HepG2 (cell line): ENCODE results near the gene SH2D2A. TPM values are rescaled to one million over a fixed set of nuclear protein-coding genes. Genes with fewer than 3 reads are reported as not detected.

Experiments
- ARID4A ChIP-seq: sonication (generic); formaldehyde crosslinking; IDR thresholded peaks from 2 replicates; pipeline ENCODE4 v1.5.0; 2020; ENCODE audit warnings: mild to moderate bottlenecking, missing genetic modification reagents, borderline replicate concordance
- ASH2L ChIP-seq: fragments of 300-600, 200-600 bp; sonication (generic); IDR thresholded peaks from 2 replicates; pipeline ENCODE4 v1.7.0; 2017; ENCODE audit warnings: low read depth, mild to moderate bottlenecking, moderate library complexity, mixed read lengths, low read length; ENCODE audit not compliant: insufficient read length
- HDAC1 ChIP-seq: sonication (generic); formaldehyde crosslinking; IDR thresholded peaks from 2 replicates; pipeline ENCODE4 v1.5.1; 2020; ENCODE audit warnings: mild to moderate bottlenecking, missing genetic modification reagents
- HOXA5 ChIP-seq: sonication (generic); formaldehyde crosslinking; IDR thresholded peaks from 2 replicates; pipeline ENCODE4 v1.4.0; 2020; ENCODE audit warnings: missing genetic modification reagents
- KAT8 ChIP-seq: IDR thresholded peaks from 2 replicates; pipeline ENCODE4 v1.6.1; 2016; ENCODE audit warnings: missing genetic modification reagents, missing compliant biosample characterization
- MEF2D ChIP-seq: sonication (generic); formaldehyde crosslinking; IDR thresholded peaks from 2 replicates; pipeline ENCODE4 v1.5.1; 2020; ENCODE audit warnings: mild to moderate bottlenecking, missing genetic modification reagents
- MLLT10 ChIP-seq: sonication (generic); formaldehyde crosslinking; IDR thresholded peaks from 2 replicates; pipeline ENCODE4 v1.4.0; 2020; ENCODE audit warnings: missing genetic modification reagents
- MXI1 ChIP-seq: IDR thresholded peaks from 3 replicates; pipeline ENCODE4 v1.6.1; 2012; ENCODE audit warnings: low read depth, low read length, inconsistent platforms, borderline replicate concordance
- MYNN ChIP-seq: sonication (generic); formaldehyde crosslinking; IDR thresholded peaks from 2 replicates; pipeline ENCODE4 v1.4.0; 2020; ENCODE audit warnings: mild to moderate bottlenecking, low read depth, missing genetic modification reagents
- NFKBIZ ChIP-seq: IDR thresholded peaks from 2 replicates; pipeline ENCODE4 v1.6.1; 2018; ENCODE audit warnings: missing genetic modification reagents, missing compliant biosample characterization
- NR2C2 ChIP-seq: sonication (generic); formaldehyde crosslinking; IDR thresholded peaks from 2 replicates; pipeline ENCODE4 v1.4.0; 2020; ENCODE audit warnings: missing genetic modification reagents, mild to moderate bottlenecking, moderate library complexity, borderline replicate concordance
- POGZ ChIP-seq: sonication (generic); formaldehyde crosslinking; IDR thresholded peaks from 2 replicates; pipeline ENCODE4 v1.4.0; 2020; ENCODE audit warnings: mild to moderate bottlenecking, missing genetic modification reagents
- SALL2 ChIP-seq: sonication (generic); formaldehyde crosslinking; IDR thresholded peaks from 2 replicates; pipeline ENCODE4 v1.8.1; 2023; ENCODE audit warnings: mild to moderate bottlenecking, missing genetic modification reagents, inconsistent platforms
- SIN3A ChIP-seq: IDR thresholded peaks from 2 replicates; pipeline ENCODE4 v1.6.1; 2011; ENCODE audit warnings: low read depth, mild to moderate bottlenecking, control low read depth, low read length, borderline replicate concordance
- SP5 ChIP-seq: IDR thresholded peaks from 2 replicates; pipeline ENCODE4 v1.6.1; 2016; ENCODE audit warnings: low read depth, borderline replicate concordance
- THAP7 ChIP-seq: sonication (generic); formaldehyde crosslinking; IDR thresholded peaks from 2 replicates; pipeline ENCODE4 v1.8.1; 2023; ENCODE audit warnings: mild to moderate bottlenecking, missing genetic modification reagents
- YEATS4 ChIP-seq: sonication (generic); formaldehyde crosslinking; IDR thresholded peaks from 2 replicates; pipeline ENCODE4 v1.4.0; 2020; ENCODE audit warnings: missing genetic modification reagents, borderline replicate concordance
- ZGPAT ChIP-seq: IDR thresholded peaks from 2 replicates; pipeline ENCODE4 v1.6.1; 2016; ENCODE audit warnings: mild to moderate bottlenecking
- ZMAT3 ChIP-seq: sonication (generic); formaldehyde crosslinking; conservative IDR thresholded peaks from 2 replicates; pipeline ENCODE4 v1.7.0; 2021; ENCODE audit warnings: missing genetic modification reagents
- ZNF547 ChIP-seq: sonication (generic); formaldehyde crosslinking; IDR thresholded peaks from 2 replicates; pipeline ENCODE4 v1.5.1; 2020; ENCODE audit warnings: mild to moderate bottlenecking, missing genetic modification reagents
- polyA plus RNA-seq, 8 experiments: library from polyadenylated mRNA; depleted of rRNA in 3 of 8; stranded (reverse) in 7 of 8; unstranded in 1 of 8; fragments of >200 nt; fragmentation: Illumina TruSeq in 4 of 8; extraction: Trizol in 4 of 8; gene quantifications; 2 replicates each; pipeline versions ENCODE4 v1.2.1 to v1.2.3, GENCODE V29; 2011 to 2016; ENCODE audit warnings: low read depth in 4 of 8, missing spikeins in 1 of 8, mixed read lengths in 1 of 8; ENCODE audit not compliant: insufficient read depth in 1 of 8
- total RNA-seq, 5 experiments: library from RNA; depleted of rRNA; stranded (reverse); fragments of >200 nt; fragmentation: Illumina TruSeq; extraction: Trizol; gene quantifications; 2 replicates each; pipeline ENCODE4 v1.2.3, GENCODE V29; 2016; ENCODE audit warnings: low read depth in 1 of 5
- TF ChIP-seq, protein P1 (sequence below): IDR thresholded peaks from 2 replicates; pipeline ENCODE4 v1.6.1; 2016
- TF ChIP-seq, protein P2 (sequence below): sonication (generic); formaldehyde crosslinking; IDR thresholded peaks from 2 replicates; pipeline ENCODE4 v1.4.0; 2020; ENCODE audit warnings: mild to moderate bottlenecking, missing genetic modification reagents

Gene SH2D2A
- total and polyA plus RNA-seq, 2 of the 13 experiments (the other 11 are each of a cell fraction or from before 2014, with no cell fraction given) = 0.57 to 0.73 TPM

DNA sequence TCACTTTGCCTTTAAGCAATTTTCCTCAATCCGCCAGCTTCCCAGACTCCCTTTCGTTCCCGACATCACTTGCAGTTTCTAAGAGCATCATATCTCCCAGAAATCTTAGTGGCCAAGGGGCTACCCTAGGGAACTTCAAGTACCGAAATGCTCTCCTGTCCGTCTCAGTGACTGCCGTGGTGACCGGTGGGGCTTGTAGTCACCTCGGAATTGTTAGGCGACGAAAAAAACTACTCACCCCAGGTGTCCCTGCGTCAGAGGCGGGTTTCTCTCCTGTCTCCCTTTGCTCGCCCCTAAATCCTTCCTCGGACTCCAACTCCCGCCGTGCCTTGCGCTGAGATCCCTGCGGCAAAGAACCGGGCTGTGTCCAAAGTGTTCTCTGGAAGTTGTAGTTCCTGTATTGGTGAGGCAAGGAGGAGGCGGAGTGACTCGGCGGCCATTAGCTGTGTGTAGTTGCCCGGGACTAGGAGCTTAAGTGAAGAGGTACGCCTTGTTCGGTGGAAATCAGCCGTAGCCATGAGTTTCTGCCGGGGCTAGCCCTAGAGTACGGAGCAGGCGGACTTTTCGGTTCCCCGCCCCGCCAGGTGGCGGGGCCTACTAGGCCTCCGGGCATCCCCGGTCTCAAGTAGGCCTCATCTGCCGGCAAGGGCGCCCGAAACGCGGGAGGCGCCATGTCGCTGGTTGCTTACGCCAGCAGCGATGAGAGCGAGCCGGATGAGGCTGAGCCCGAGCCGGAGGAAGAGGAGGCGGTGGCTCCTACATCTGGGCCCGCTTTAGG, 49.4 kb downstream of the SH2D2A start, which contains the start of gene PRCC (continued):
- TF ChIP-seq ARID4A (CRISPR knock-in tag) = peak; percentile 91
- TF ChIP-seq MEF2D (CRISPR knock-in tag) = peak; percentile 64; the same call in 1 of the 2 replicates
- TF ChIP-seq, protein P1, sequence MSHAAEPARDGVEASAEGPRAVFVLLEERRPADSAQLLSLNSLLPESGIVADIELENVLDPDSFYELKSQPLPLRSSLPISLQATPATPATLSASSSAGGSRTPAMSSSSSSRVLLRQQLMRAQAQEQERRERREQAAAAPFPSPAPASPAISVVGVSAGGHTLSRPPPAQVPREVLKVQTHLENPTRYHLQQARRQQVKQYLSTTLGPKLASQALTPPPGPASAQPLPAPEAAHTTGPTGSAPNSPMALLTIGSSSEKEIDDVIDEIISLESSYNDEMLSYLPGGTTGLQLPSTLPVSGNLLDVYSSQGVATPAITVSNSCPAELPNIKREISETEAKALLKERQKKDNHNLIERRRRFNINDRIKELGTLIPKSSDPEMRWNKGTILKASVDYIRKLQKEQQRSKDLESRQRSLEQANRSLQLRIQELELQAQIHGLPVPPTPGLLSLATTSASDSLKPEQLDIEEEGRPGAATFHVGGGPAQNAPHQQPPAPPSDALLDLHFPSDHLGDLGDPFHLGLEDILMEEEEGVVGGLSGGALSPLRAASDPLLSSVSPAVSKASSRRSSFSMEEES (CRISPR knock-in tag) = no peak
- peak; percentile 89 for TF ChIP-seq KAT8 (CRISPR knock-in tag)
- TF ChIP-seq SIN3A = peak; percentile 70; the same call in 1 of the 2 replicates
- TF ChIP-seq HOXA5 (CRISPR knock-in tag) = peak; percentile 15; the same call in 1 of the 2 replicates
- TF ChIP-seq HDAC1 (CRISPR knock-in tag) = no peak
- peak; percentile 74; the same call in 1 of the 3 replicates for TF ChIP-seq MXI1
- TF ChIP-seq SALL2 (CRISPR knock-in tag) = peak; percentile 58; the same call in 1 of the 2 replicates
- TF ChIP-seq NFKBIZ (CRISPR knock-in tag) = peak; percentile 57; the same call in 1 of the 2 replicates
- no peak for TF ChIP-seq MLLT10 (CRISPR knock-in tag)
- TF ChIP-seq NR2C2 (CRISPR knock-in tag) = peak; percentile 90
- peak; percentile 37 for TF ChIP-seq POGZ (CRISPR knock-in tag)
- peak; percentile 99 for TF ChIP-seq THAP7 (CRISPR knock-in tag)
- TF ChIP-seq ZMAT3 (CRISPR knock-in tag) = no peak
- no peak for TF ChIP-seq MYNN (CRISPR knock-in tag)
- TF ChIP-seq ZNF547 (CRISPR knock-in tag) = no peak
- TF ChIP-seq, protein P2, sequence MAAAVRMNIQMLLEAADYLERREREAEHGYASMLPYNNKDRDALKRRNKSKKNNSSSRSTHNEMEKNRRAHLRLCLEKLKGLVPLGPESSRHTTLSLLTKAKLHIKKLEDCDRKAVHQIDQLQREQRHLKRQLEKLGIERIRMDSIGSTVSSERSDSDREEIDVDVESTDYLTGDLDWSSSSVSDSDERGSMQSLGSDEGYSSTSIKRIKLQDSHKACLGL (CRISPR knock-in tag) = 0 out of 2 replicates have a peak, but pooled peaks have one; percentile 42
- TF ChIP-seq SP5 (CRISPR knock-in tag) = peak; percentile 56
- TF ChIP-seq YEATS4 (CRISPR knock-in tag) = peak; percentile 19
- TF ChIP-seq ZGPAT (CRISPR knock-in tag) = peak; percentile 79
- TF ChIP-seq ASH2L = peak; percentile 96
